ENCODE results near the gene DENND6A. TPM values are rescaled to one million over a fixed set of nuclear protein-coding genes. Genes with fewer than 3 reads are reported as not detected.
A peak's percentile ranks its signal among the peaks of the same experiment; 100 is the strongest.

Gene DENND6A
- total RNA-seq, 2 experiments from 2014 or later, result 67.2 to 74.4 TPM

DNA sequence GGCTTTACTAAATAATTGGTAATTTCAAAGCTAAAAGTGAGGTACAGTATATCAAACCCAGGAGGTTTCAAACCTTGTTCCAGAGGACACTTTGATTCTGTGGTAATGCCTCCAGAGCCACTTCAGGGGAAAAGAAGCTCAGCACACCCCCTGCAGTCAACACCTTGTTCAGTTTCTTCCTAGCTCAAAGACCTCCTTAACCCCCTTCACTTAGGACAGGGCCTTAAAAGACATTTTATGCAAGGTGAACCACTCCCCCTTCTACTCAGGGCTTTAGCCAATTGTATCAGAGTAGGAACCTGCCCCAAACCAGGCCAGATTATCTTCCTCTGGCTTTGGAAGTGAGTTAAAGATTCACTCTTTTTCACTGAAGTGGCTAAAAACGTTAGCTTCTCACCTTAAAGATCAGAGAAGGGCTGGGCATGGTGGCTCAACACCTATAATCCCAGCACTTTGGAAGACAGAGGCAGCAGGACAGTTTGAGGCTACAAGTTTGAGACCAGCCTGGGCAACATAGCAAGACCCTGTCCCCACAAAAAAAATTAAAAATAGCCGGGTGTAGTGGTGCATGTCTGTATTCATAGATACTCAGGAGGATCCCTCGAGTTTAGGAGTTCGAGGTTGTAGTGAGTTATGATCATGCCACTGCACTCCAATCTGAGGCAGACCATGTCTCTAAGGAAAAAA lies 3.4 kb downstream of the DENND6A start:
- H3K4me1 Mint-ChIP-seq (ENCODE audit: low read depth), result peaks cover 61% of the 10 kb centered on the region
- H3K27ac ChIP-seq (ENCODE audit: low read depth in 1 of 2, low read length in 2 of 2), result no peak overlapping the region
- ATAC-seq (ENCODE audit: poor library complexity), result no peak
- H3K4me1 ChIP-seq (ENCODE audit: insufficient read depth, low read length), result peaks cover 44% of the 10 kb centered on the region
- no peaks in the 10 kb centered on the region for H3K27me3 Mint-ChIP-seq
- H3K9me3 ChIP-seq (ENCODE audit: control insufficient read depth in 1 of 2, insufficient read depth in 1 of 2, low read length in 2 of 2), result no peaks in the 10 kb centered on the region
- peak overlapping the region; percentile 71 for H3K27ac Mint-ChIP-seq
- no peak for DNase-seq
- CTCF ChIA-PET, result interaction anchor here (0.9 to 2.3 kb wide), 3 partner anchors 12 to 18 kb away, joined by 3 to 4 read pairs (median 4); no protein-coding TSS in a partner anchor
- POLR2A ChIA-PET, result interaction anchor here (0.6 to 1.4 kb wide), 6 partner anchors 15 to 384 kb away, joined by 3 to 6 read pairs (median 3); partner anchors contain the start of gene ARF4
- H3K36me3 ChIP-seq (ENCODE audit: insufficient read depth, low read length), result peaks cover 10% of the 10 kb centered on the region
- H3K4me3 ChIP-seq (ENCODE audit: low read length), result no peak overlapping the region
- no peaks in the 10 kb centered on the region for H3K9me3 Mint-ChIP-seq
- no peaks in the 10 kb centered on the region for H3K27me3 ChIP-seq (ENCODE audit: control insufficient read depth in 1 of 2, insufficient read depth in 2 of 2, low read length in 2 of 2)
- TF ChIP-seq, protein P1, sequence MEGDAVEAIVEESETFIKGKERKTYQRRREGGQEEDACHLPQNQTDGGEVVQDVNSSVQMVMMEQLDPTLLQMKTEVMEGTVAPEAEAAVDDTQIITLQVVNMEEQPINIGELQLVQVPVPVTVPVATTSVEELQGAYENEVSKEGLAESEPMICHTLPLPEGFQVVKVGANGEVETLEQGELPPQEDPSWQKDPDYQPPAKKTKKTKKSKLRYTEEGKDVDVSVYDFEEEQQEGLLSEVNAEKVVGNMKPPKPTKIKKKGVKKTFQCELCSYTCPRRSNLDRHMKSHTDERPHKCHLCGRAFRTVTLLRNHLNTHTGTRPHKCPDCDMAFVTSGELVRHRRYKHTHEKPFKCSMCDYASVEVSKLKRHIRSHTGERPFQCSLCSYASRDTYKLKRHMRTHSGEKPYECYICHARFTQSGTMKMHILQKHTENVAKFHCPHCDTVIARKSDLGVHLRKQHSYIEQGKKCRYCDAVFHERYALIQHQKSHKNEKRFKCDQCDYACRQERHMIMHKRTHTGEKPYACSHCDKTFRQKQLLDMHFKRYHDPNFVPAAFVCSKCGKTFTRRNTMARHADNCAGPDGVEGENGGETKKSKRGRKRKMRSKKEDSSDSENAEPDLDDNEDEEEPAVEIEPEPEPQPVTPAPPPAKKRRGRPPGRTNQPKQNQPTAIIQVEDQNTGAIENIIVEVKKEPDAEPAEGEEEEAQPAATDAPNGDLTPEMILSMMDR (IDR thresholded peaks at IDR 0.05), result no peak
- peaks cover 32% of the 10 kb centered on the region for H3K36me3 Mint-ChIP-seq (ENCODE audit: low read depth)
- intact Hi-C loops (cut with DNase I, micrococcal nuclease), result loop anchor here (5.0 to 10.0 kb wide), 4 partner anchors 32 to 548 kb away; partner anchors contain the start of genes ABHD6 (in 1 of the 2) and APPL1 (in 1 of the 2)
- H3K4me3 Mint-ChIP-seq, result peak overlapping the region; percentile 60

DNA sequence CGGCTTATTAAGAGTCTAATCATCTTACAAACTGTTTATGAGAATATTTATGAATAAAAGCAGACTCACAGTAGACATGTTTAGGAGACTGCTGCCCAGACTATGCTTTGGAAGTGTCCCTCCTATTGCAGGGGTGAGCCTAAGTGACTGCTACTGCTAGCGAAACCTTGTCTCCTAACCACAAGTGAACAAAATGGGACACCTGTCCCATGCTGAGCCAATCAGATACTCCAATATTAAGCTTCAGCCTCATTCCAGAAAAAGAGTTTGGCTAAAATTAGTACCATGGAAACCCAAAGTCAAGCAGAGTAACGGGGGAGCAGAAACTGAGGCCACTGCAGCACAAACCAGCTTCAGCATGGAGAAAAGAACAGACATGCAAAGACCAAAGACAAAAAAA lies 4.6 kb downstream of the DENND6A start:
- H3K4me1 Mint-ChIP-seq (ENCODE audit: low read depth), result peaks cover 64% of the 10 kb centered on the region
- intact Hi-C loops (cut with DNase I, micrococcal nuclease), result no loop called here
- TF ChIP-seq, protein P1 (IDR thresholded peaks at IDR 0.05), result no peak
- H3K27ac ChIP-seq (ENCODE audit: low read depth in 1 of 2, low read length in 2 of 2), result no peak overlapping the region
- H3K4me3 Mint-ChIP-seq, result peak overlapping the region; percentile 43
- no peaks in the 10 kb centered on the region for H3K9me3 Mint-ChIP-seq
- DNase-seq (no peak), ATAC-seq (ENCODE audit: poor library complexity) (no peak)
- no peaks in the 10 kb centered on the region for H3K27me3 Mint-ChIP-seq
- H3K36me3 ChIP-seq (ENCODE audit: insufficient read depth, low read length), result peaks cover 10% of the 10 kb centered on the region
- H3K4me3 ChIP-seq (ENCODE audit: low read length), result no peak overlapping the region
- peaks cover 43% of the 10 kb centered on the region for H3K4me1 ChIP-seq (ENCODE audit: insufficient read depth, low read length)
- H3K27me3 ChIP-seq (ENCODE audit: control insufficient read depth in 1 of 2, insufficient read depth in 2 of 2, low read length in 2 of 2), result no peaks in the 10 kb centered on the region
- no peak overlapping the region for H3K27ac Mint-ChIP-seq
- peaks cover 36% of the 10 kb centered on the region for H3K36me3 Mint-ChIP-seq (ENCODE audit: low read depth)
- no peaks in the 10 kb centered on the region for H3K9me3 ChIP-seq (ENCODE audit: control insufficient read depth in 1 of 2, insufficient read depth in 1 of 2, low read length in 2 of 2)
- POLR2A ChIA-PET, result interaction anchor here (1.4 kb wide), 1 partner anchor 17 kb away, joined by 6 read pairs; no protein-coding TSS in a partner anchor
- CTCF ChIA-PET, result interaction anchor here (2.3 kb wide), 1 partner anchor 12 kb away, joined by 4 read pairs; no protein-coding TSS in a partner anchor

DNA sequence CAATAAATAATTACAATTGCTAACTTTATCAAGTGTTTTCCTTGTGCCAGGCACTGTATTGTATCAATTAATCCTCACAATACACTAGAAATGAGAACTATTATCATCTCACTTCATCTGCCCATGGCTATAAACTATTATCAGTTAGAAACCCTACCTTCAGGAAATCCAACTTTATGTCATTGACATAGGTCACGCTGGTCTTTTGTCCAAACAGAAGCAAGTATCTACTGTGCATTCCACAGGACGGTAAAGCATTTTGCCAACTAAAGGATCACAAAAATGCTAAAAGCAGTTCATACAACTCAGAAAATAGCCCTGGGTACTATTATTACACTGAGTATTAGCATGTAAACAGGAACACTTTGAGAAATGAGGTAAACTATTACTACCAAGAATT lies 9.6 kb downstream of the DENND6A start:
- DNase-seq (no peak), ATAC-seq (ENCODE audit: poor library complexity) (no peak)
- no peaks in the 10 kb centered on the region for H3K9me3 ChIP-seq (ENCODE audit: control insufficient read depth in 1 of 2, insufficient read depth in 1 of 2, low read length in 2 of 2)
- H3K36me3 ChIP-seq (ENCODE audit: insufficient read depth, low read length), result peaks cover 21% of the 10 kb centered on the region
- no peak overlapping the region for H3K27ac ChIP-seq (ENCODE audit: low read depth in 1 of 2, low read length in 2 of 2)
- Mint-ChIP-seq H3K4me3 (no peak overlapping the region), H3K4me1 (ENCODE audit: low read depth) (peaks cover 73% of the 10 kb centered on the region), H3K27me3 (no peaks in the 10 kb centered on the region), H3K36me3 (ENCODE audit: low read depth) (peaks cover 61% of the 10 kb centered on the region), H3K27ac (peak overlapping the region; percentile 24), H3K9me3 (no peaks in the 10 kb centered on the region)
- H3K4me1 ChIP-seq (ENCODE audit: insufficient read depth, low read length), result peaks cover 48% of the 10 kb centered on the region
- intact Hi-C loops (cut with DNase I, micrococcal nuclease), result no loop called here
- TF ChIP-seq, protein P1 (IDR thresholded peaks at IDR 0.05), result no peak
- POLR2A ChIA-PET, result no interaction called here
- H3K27me3 ChIP-seq (ENCODE audit: control insufficient read depth in 1 of 2, insufficient read depth in 2 of 2, low read length in 2 of 2), result no peaks in the 10 kb centered on the region
- no peak overlapping the region for H3K4me3 ChIP-seq (ENCODE audit: low read length)
- CTCF ChIA-PET, result interaction anchor here (0.7 kb wide), 1 partner anchor 9 kb away, joined by 4 read pairs; no protein-coding TSS in a partner anchor

Data from CD4-positive, alpha-beta T cell (primary cell).